Activated CD8-positive, alpha-beta T cell treated with anti-CD3 and anti-CD28 coated beads for 36 hours (primary cell): ENCODE data around the gene BCAR1. TPM values are rescaled to one million over a fixed set of nuclear protein-coding genes. Genes with fewer than 3 reads are reported as not detected.
A peak's percentile ranks its signal among the peaks of the same experiment; 100 is the strongest.

Source experiments
- ATAC-seq: fragments of 200-7000 bp; cut with Tn5 transposase; one replicate; pipeline ENCODE4 v1.10.0; 2021; ENCODE audit warnings: mild to moderate bottlenecking, moderate library complexity
- CTCF ChIA-PET: fragments of 350-600 bp; sonication (Branson Sonifier 250); formaldehyde crosslinking; loops from one replicate; lab custom pipeline; 2021; ENCODE audit warnings: antibody characterized with exemption; lab: Charles Lee
- POLR2A ChIA-PET: fragments of 350-600 bp; sonication (Branson Sonifier 250); formaldehyde crosslinking; loops from one replicate; lab custom pipeline; 2021; ENCODE audit warnings: antibody characterized with exemption; lab: Charles Lee
- DNase-seq: peaks from one replicate; pipeline ENCODE4 v3.0.0-alpha.2; 2020
- H3K27ac Mint-ChIP-seq: one replicate; pipeline ENCODE4 v1.8.0; 2021; ENCODE audit warnings: mild to moderate bottlenecking, mixed read lengths
- H3K27me3 Mint-ChIP-seq: one replicate; pipeline ENCODE4 v1.8.0; 2021; ENCODE audit warnings: mixed read lengths
- H3K36me3 Mint-ChIP-seq: one replicate; pipeline ENCODE4 v1.8.0; 2021; ENCODE audit warnings: low read depth, mixed read lengths
- H3K4me1 Mint-ChIP-seq: one replicate; pipeline ENCODE4 v1.8.0; 2021; ENCODE audit warnings: low read depth, mixed read lengths
- H3K4me3 Mint-ChIP-seq: one replicate; pipeline ENCODE4 v1.8.0; 2021; ENCODE audit warnings: mild to moderate bottlenecking, moderate library complexity, mixed read lengths
- H3K9me3 Mint-ChIP-seq: one replicate; pipeline ENCODE4 v1.8.0; 2021; ENCODE audit warnings: mixed read lengths
- CTCF ChIP-seq: fragments of 200-600 bp; IDR thresholded peaks from one replicate; pipeline ENCODE4 v1.8.0; 2022; ENCODE audit warnings: antibody characterized with exemption, mild to moderate bottlenecking
- intact Hi-C: fragments of 100-400 bp; cut with micrococcal nuclease; formaldehyde crosslinking; loops from one replicate; pipeline ENCODE4 v1.10.0; 2022
- total RNA-seq, 2 experiments: library from RNA; stranded (reverse); gene quantifications; one replicate each; pipeline ENCODE4 v1.2.3, GENCODE V29; 2021

The BCAR1 gene
- total RNA-seq, 2 experiments from 2014 or later = 0.34 to 0.87 TPM

GRCh38 chr16:75264457-75264998 lies 13.1 kb upstream of the BCAR1 start:
- Mint-ChIP-seq H3K4me1 (peaks cover 7% of the 10 kb centered on the region), H3K27me3 (peaks cover 41% of the 10 kb centered on the region), H3K4me3 (peak overlapping the region; percentile 47), H3K36me3 (no peaks in the 10 kb centered on the region), H3K9me3 (no peaks in the 10 kb centered on the region), H3K27ac (no peak overlapping the region)
- ATAC-seq (no peak), DNase-seq (no peak)
- no peak for TF ChIP-seq CTCF
- CTCF ChIA-PET = no interaction called here
- POLR2A ChIA-PET = interaction anchor here (1.3 kb wide), 1 partner anchor 15 kb away, joined by 3 read pairs; no protein-coding TSS in a partner anchor
- intact Hi-C loops = no loop called here

GRCh38 chr16:75263963-75264445 lies 12.6 kb upstream of the BCAR1 start:
- POLR2A ChIA-PET = interaction anchor here (1.3 kb wide), 1 partner anchor 16 kb away, joined by 3 read pairs; no protein-coding TSS in a partner anchor
- no peak for DNase-seq

GRCh38 chr16:75263291-75263962 lies 12.0 kb upstream of the BCAR1 start:
- Mint-ChIP-seq H3K4me3 (no peak overlapping the region), H3K4me1 (peaks cover 7% of the 10 kb centered on the region), H3K9me3 (no peaks in the 10 kb centered on the region), H3K27me3 (peaks cover 41% of the 10 kb centered on the region), H3K27ac (no peak overlapping the region), H3K36me3 (no peaks in the 10 kb centered on the region)
- intact Hi-C loops = no loop called here
- no peak for TF ChIP-seq CTCF
- CTCF ChIA-PET = no interaction called here
- ATAC-seq (no peak), DNase-seq (no peak)
- POLR2A ChIA-PET = interaction anchor here (1.3 kb wide), 1 partner anchor 16 kb away, joined by 3 read pairs; no protein-coding TSS in a partner anchor

More at GRCh38 chr16:75263963-75264445, 12.6 kb upstream of the BCAR1 start:
- Mint-ChIP-seq H3K36me3 (no peaks in the 10 kb centered on the region), H3K9me3 (no peaks in the 10 kb centered on the region), H3K4me1 (peaks cover 7% of the 10 kb centered on the region), H3K4me3 (peak overlapping the region; percentile 47), H3K27me3 (peaks cover 41% of the 10 kb centered on the region), H3K27ac (no peak overlapping the region)
- no peak for TF ChIP-seq CTCF
- CTCF ChIA-PET = no interaction called here
- intact Hi-C loops = no loop called here
- ATAC-seq = no peak

GRCh38 chr16:75262800-75263127 lies 11.3 kb upstream of the BCAR1 start:
- Mint-ChIP-seq H3K4me1 (peaks cover 7% of the 10 kb centered on the region), H3K27ac (no peak overlapping the region), H3K4me3 (no peak overlapping the region), H3K36me3 (no peaks in the 10 kb centered on the region), H3K9me3 (no peaks in the 10 kb centered on the region), H3K27me3 (peaks cover 44% of the 10 kb centered on the region)
- intact Hi-C loops = no loop called here
- POLR2A ChIA-PET = no interaction called here
- DNase-seq (no peak), ATAC-seq (no peak)
- no peak for TF ChIP-seq CTCF
- CTCF ChIA-PET = no interaction called here

GRCh38 chr16:75262104-75262799 lies 10.8 kb upstream of the BCAR1 start:
- TF ChIP-seq CTCF = no peak
- intact Hi-C loops = no loop called here
- CTCF ChIA-PET = no interaction called here
- H3K27ac Mint-ChIP-seq = no peak overlapping the region
- H3K9me3 Mint-ChIP-seq = no peaks in the 10 kb centered on the region
- peaks cover 7% of the 10 kb centered on the region for H3K4me1 Mint-ChIP-seq
- DNase-seq (no peak), ATAC-seq (no peak)
- no peaks in the 10 kb centered on the region for H3K36me3 Mint-ChIP-seq
- no peak overlapping the region for H3K4me3 Mint-ChIP-seq
- peaks cover 44% of the 10 kb centered on the region for H3K27me3 Mint-ChIP-seq
- POLR2A ChIA-PET = no interaction called here
